CD4-positive, alpha-beta T cell treated with Interleukin-4 for 4 hours (primary cell): Measurements from ENCODE around the gene OR1N2.
"Not testable (repeated sequence)": the region's sequence is repeated elsewhere in the genome, so short reads cannot be mapped to it uniquely, and the experiment has no call there.

Source experiments
- DNase-seq: peaks from one replicate; pipeline ENCODE4 v3.0.0-alpha.2; 2020

Gene OR1N2

GRCh38 chr9:122552812-122553211 lies at the start of gene OR1N2:
Gene OR1N2, plus strand, starts transcription at chr9:122553112. Its CDS starts 100 bp downstream, at chr9:122553212.
- no peak for DNase-seq

GRCh38 chr9:122506964-122507363 lies 45.9 kb upstream of the OR1N2 start:
- DNase-seq, result no peak

- no peak for DNase-seq
These were observed 42.4 kb upstream of the OR1N2 start, which contains the start of gene OR1J2 for GRCh38 chr9:122510502-122510901. Gene OR1J2, plus strand, starts transcription at chr9:122510802. Its CDS starts 0 bp downstream, at chr9:122510802.

GRCh38 chr9:122518226-122518625 lies 34.7 kb upstream of the OR1N2 start:
- DNase-seq, result no peak

- DNase-seq, result no peak
These were observed 34.1 kb upstream of the OR1N2 start, which contains the start of gene OR1J4 for GRCh38 chr9:122518841-122519240. Gene OR1J4, plus strand, starts transcription at chr9:122519141. Its CDS starts 0 bp downstream, at chr9:122519141.

GRCh38 chr9:122519376-122519775 lies 33.5 kb upstream of the OR1N2 start:
- no peak for DNase-seq

GRCh38 chr9:122526602-122527001 lies 26.3 kb upstream of the OR1N2 start:
- no peak for DNase-seq

GRCh38 chr9:122527193-122527592 lies 25.7 kb upstream of the OR1N2 start, which contains the start of gene OR1N1:
Gene OR1N1, minus strand, starts transcription at chr9:122527293. Its CDS starts 0 bp downstream, at chr9:122527293.
- DNase-seq, result no peak

GRCh38 chr9:122531157-122531556 lies 21.8 kb upstream of the OR1N2 start:
- DNase-seq, result not testable (repeated sequence)

- DNase-seq, result no peak
These were observed 16.8 kb upstream of the OR1N2 start for GRCh38 chr9:122536134-122536533.

GRCh38 chr9:122537066-122537465 lies 15.8 kb upstream of the OR1N2 start:
- DNase-seq, result not testable (repeated sequence)

GRCh38 chr9:122538757-122539156 lies 14.2 kb upstream of the OR1N2 start:
- no peak for DNase-seq

GRCh38 chr9:122546196-122546595 lies 6.7 kb upstream of the OR1N2 start:
- no peak for DNase-seq

- DNase-seq, result no peak
These were observed 1.5 kb upstream of the OR1N2 start for GRCh38 chr9:122551371-122551770.

GRCh38 chr9:122561446-122561845 lies 8.5 kb downstream of the OR1N2 start:
- DNase-seq, result no peak

GRCh38 chr9:122562134-122562760 lies 9.3 kb downstream of the OR1N2 start:
- DNase-seq, result no peak

GRCh38 chr9:122567901-122568300 lies 15.0 kb downstream of the OR1N2 start:
- no peak for DNase-seq

- no peak for DNase-seq
These were observed 19.5 kb downstream of the OR1N2 start for GRCh38 chr9:122572456-122572855.

GRCh38 chr9:122579874-122580273 lies 27.0 kb downstream of the OR1N2 start:
- no peak for DNase-seq

GRCh38 chr9:122580360-122580759 lies 27.4 kb downstream of the OR1N2 start:
- no peak for DNase-seq

- not testable (repeated sequence) for DNase-seq
These were observed 30.4 kb downstream of the OR1N2 start, which contains the start of gene OR1L8 for GRCh38 chr9:122583284-122583683. Gene OR1L8, minus strand, starts transcription at chr9:122583384. Its CDS starts 14,907 bp downstream, at chr9:122568477.
